Testis (tissue), 3 donors: ENCODE measurements around the gene RAP1GAP2. TPM values are rescaled to one million over a fixed set of nuclear protein-coding genes. Genes with fewer than 3 reads are reported as not detected.

Experiments used
- DNase-seq: peaks from one replicate; pipeline ENCODE4 v3.0.0-alpha.2; 2019
- H3K27ac ChIP-seq, 2 donors: fragments of 200-600 bp; sonication (generic); one replicate each; pipeline ENCODE4 v1.5.1; 2019
- H3K27me3 ChIP-seq: fragments of 200-600 bp; sonication (generic); one replicate; pipeline ENCODE4 v1.5.1; 2019
- H3K36me3 ChIP-seq: fragments of 200-600 bp; sonication (generic); one replicate; pipeline ENCODE4 v1.5.1; 2017; ENCODE audit warnings: low read depth; ENCODE audit errors: missing control alignments
- H3K4me1 ChIP-seq: fragments of 200-600 bp; sonication (generic); one replicate; pipeline ENCODE4 v1.5.1; 2019
- H3K4me3 ChIP-seq, 2 donors: fragments of 200-600 bp; sonication (generic); one replicate each; pipeline ENCODE4 v1.5.1; 2017 to 2019
- H3K9me3 ChIP-seq: fragments of 200-600 bp; sonication (generic); one replicate; pipeline ENCODE4 v1.5.1; 2017
- CTCF ChIP-seq, 3 experiments: fragments of 450-650 bp in 2 of 3; fragments of 200-600 bp in 1 of 3; sonication (generic) in 1 of 3; IDR thresholded peaks; one replicate each; pipeline ENCODE4 v1.5.1; 2016 to 2019; ENCODE audit warnings: antibody characterized with exemption in 3 of 3, mild to moderate bottlenecking in 2 of 3, moderate library complexity in 1 of 3
- POLR2A ChIP-seq: fragments of 450-650 bp; IDR thresholded peaks from one replicate; pipeline ENCODE4 v1.6.1; 2017; ENCODE audit warnings: antibody characterized with exemption, mild to moderate bottlenecking, moderate library complexity
- WGBS, 2 donors: methylation state at CpG; one replicate each; pipeline ENCODE4 v1.1.5; 2018; 5-methylcytosine and 5-hydroxymethylcytosine counted together
- intact Hi-C: fragments of 100-400 bp; cut with DNase I; formaldehyde crosslinking; loops from one replicate; pipeline ENCODE4 v1.15.1; 2023; ENCODE audit warnings: low total_unique reads
- polyA plus RNA-seq: library from polyadenylated mRNA; stranded (reverse); fragments of 350-450 nt; fragmentation: Illumina TruSeq; extraction: RNeasy Lipid Tissue Mini Kit (QIAGEN cat#74804); gene quantifications from one replicate; pipeline ENCODE4 v1.2.3, GENCODE V29; 2014; ENCODE audit warnings: low read depth, low replicate concordance; ENCODE audit not compliant: insufficient read depth
- total RNA-seq, 2 donors: library from RNA; depleted of rRNA; stranded (reverse); fragments of >200 nt; gene quantifications; one replicate each; pipeline ENCODE4 v1.2.3, GENCODE V29; 2016

Gene RAP1GAP2
- total and polyA plus RNA-seq, 3 donors from 2014 or later = 10.4 to 21.7 (median 15.1) TPM

- Histone ChIP-seq H3K4me1 (peaks cover 15% of the 10 kb centered on the region), H3K27ac (no peak overlapping the region), H3K36me3 (no peaks in the 10 kb centered on the region), H3K9me3 (no peaks in the 10 kb centered on the region), H3K4me3 (no peak overlapping the region), H3K27me3 (no peaks in the 10 kb centered on the region)
- DNase-seq = no peak
- TF ChIP-seq POLR2A (no peak), CTCF (IDR thresholded peaks at IDR 0.05) (no peak)
- intact Hi-C loops = no loop called here
- WGBS, 2 donors = 64 to 71% methylated on average over 4 of the region's 4 CpGs
Observed at GRCh38 chr17:2803971-2804370, 7.7 kb downstream of the RAP1GAP2 start.

- 81 to 90% methylated on average over 7 of the region's 7 CpGs for WGBS, 2 donors
- DNase-seq = no peak
- Histone ChIP-seq H3K36me3 (no peaks in the 10 kb centered on the region), H3K4me1 (peaks cover 15% of the 10 kb centered on the region), H3K27me3 (no peaks in the 10 kb centered on the region), H3K4me3 (no peak overlapping the region), H3K27ac (no peak overlapping the region), H3K9me3 (no peaks in the 10 kb centered on the region)
- TF ChIP-seq POLR2A (no peak), CTCF (IDR thresholded peaks at IDR 0.05) (no peak)
- intact Hi-C loops = no loop called here
Observed at GRCh38 chr17:2804912-2805311, 8.7 kb downstream of the RAP1GAP2 start.

- 61 to 69% methylated on average over 3 of the region's 3 CpGs for WGBS, 2 donors
- no peak for TF ChIP-seq POLR2A
- TF ChIP-seq CTCF (IDR thresholded peaks at IDR 0.05) = no peak
- H3K4me1 ChIP-seq = peaks cover 15% of the 10 kb centered on the region
- no peak overlapping the region for H3K27ac ChIP-seq
- intact Hi-C loops = no loop called here
- H3K27me3 ChIP-seq = no peaks in the 10 kb centered on the region
- H3K36me3 ChIP-seq = no peaks in the 10 kb centered on the region
- H3K9me3 ChIP-seq = no peaks in the 10 kb centered on the region
- no peak for DNase-seq
- no peak overlapping the region for H3K4me3 ChIP-seq
Observed at GRCh38 chr17:2805961-2806360, 9.7 kb downstream of the RAP1GAP2 start.

- TF ChIP-seq CTCF (IDR thresholded peaks at IDR 0.05) (no peak), POLR2A (no peak)
- Histone ChIP-seq H3K27ac (no peak overlapping the region), H3K36me3 (no peaks in the 10 kb centered on the region), H3K4me1 (peaks cover 4% of the 10 kb centered on the region), H3K4me3 (no peak overlapping the region), H3K27me3 (no peaks in the 10 kb centered on the region), H3K9me3 (no peaks in the 10 kb centered on the region)
- intact Hi-C loops = no loop called here
- WGBS, 2 donors = 87 to 89% methylated on average over 21 to 29 of the region's 30 CpGs
- DNase-seq = no peak
Observed at GRCh38 chr17:2808367-2809335, 12.4 kb downstream of the RAP1GAP2 start.
